Skeletal muscle satellite cell (primary cell): ENCODE measurements around the gene BLID.
A peak's percentile ranks its signal among the peaks of the same experiment; 100 is the strongest.

Experiments
- H3K27me3 ChIP-seq: 2 replicates; pipeline ENCODE4 v1.7.0; 2013; ENCODE audit warnings: low read length; ENCODE audit not compliant: control insufficient read depth, insufficient read depth
- H3K36me3 ChIP-seq: 2 replicates; pipeline ENCODE4 v1.7.0; 2013; ENCODE audit warnings: mild to moderate bottlenecking, control low read depth, low read length; ENCODE audit not compliant: insufficient read depth
- H3K4me1 ChIP-seq: 2 replicates; pipeline ENCODE4 v1.7.0; 2013; ENCODE audit warnings: low read length; ENCODE audit not compliant: control insufficient read depth, insufficient read depth
- H3K4me2 ChIP-seq: 2 replicates; pipeline ENCODE4 v1.7.0; 2013; ENCODE audit warnings: mild to moderate bottlenecking, low read length
- H3K4me3 ChIP-seq: 2 replicates; pipeline ENCODE4 v1.7.0; 2013; ENCODE audit warnings: low read length
- H3K9ac ChIP-seq: 2 replicates; pipeline ENCODE4 v1.7.0; 2013; ENCODE audit warnings: mild to moderate bottlenecking, low read depth, low read length, moderate library complexity
- H3K9me3 ChIP-seq: replicated peaks from 2 replicates; pipeline ENCODE4 v1.7.0; 2013; ENCODE audit warnings: mild to moderate bottlenecking, control low read depth, low read length

BLID gene

GRCh38 chr11:122094836-122095235, 21.2 kb downstream of the BLID start:
- peaks cover 61% of the 10 kb centered on the region for H3K4me1 ChIP-seq
- peak overlapping the region; percentile 80 for H3K4me3 ChIP-seq
- H3K4me2 ChIP-seq: peak overlapping the region; percentile 78
- no peaks in the 10 kb centered on the region for H3K27me3 ChIP-seq
- no peaks in the 10 kb centered on the region for H3K9me3 ChIP-seq
- peaks cover 93% of the 10 kb centered on the region for H3K36me3 ChIP-seq
- H3K9ac ChIP-seq: peak overlapping the region; percentile 91

DNA sequence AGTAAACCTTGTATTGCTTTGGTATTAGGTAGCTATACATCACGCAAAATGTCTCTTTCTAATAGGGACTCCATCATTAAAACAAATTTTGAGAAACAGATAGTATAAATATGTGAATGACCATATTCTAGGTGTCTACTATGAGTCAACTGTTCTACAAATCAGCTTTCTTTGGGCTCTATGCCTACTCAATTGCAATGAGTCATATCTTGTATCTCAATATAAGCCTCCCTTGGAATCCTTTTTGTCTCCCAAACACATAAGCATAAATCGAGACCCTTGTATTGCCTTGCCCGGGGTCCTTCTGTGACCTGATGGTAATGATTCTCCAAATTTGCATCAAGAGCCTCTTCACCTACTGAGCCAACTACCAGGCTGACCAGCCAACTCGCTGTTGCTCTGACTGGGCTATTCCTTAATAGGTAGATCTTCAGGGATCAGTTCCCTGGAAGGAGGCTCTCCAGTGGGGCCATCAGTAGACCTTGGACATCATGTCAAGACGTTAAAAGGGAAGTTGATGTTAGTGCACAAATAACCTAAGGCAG, 22.2 kb downstream of the BLID start:
- Histone ChIP-seq H3K4me3 (peak overlapping the region; percentile 29), H3K36me3 (peaks cover 93% of the 10 kb centered on the region), H3K9ac (no peak overlapping the region), H3K4me1 (peaks cover 72% of the 10 kb centered on the region), H3K4me2 (peak overlapping the region; percentile 78), H3K27me3 (no peaks in the 10 kb centered on the region), H3K9me3 (no peaks in the 10 kb centered on the region)

GRCh38 chr11:122091835-122092234, 24.2 kb downstream of the BLID start:
- Histone ChIP-seq H3K4me2 (peak overlapping the region; percentile 3), H3K9ac (no peak overlapping the region), H3K36me3 (peaks cover 91% of the 10 kb centered on the region), H3K4me1 (peaks cover 91% of the 10 kb centered on the region), H3K4me3 (no peak overlapping the region), H3K9me3 (no peaks in the 10 kb centered on the region), H3K27me3 (no peaks in the 10 kb centered on the region)

DNA sequence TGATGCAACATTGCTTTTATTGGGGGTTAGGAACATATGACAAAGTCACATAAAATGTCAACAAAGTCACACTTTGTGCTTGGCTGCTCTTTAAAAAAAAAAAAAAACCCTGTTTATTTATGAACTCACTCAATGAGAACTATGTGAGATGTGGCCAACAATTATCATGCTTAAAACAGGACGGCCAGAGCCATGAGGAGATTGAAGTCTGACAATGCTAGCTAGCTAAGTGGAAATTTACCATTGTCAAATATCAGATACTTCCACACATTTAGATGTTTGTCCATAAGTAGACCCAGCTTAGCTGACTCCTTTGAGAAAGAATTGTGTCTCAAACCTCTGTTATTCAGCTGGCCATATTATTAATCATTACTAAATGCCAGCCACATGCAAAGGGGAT, 26.9 kb downstream of the BLID start:
- H3K9me3 ChIP-seq: no peaks in the 10 kb centered on the region
- H3K36me3 ChIP-seq: peaks cover 67% of the 10 kb centered on the region
- peaks cover 97% of the 10 kb centered on the region for H3K4me1 ChIP-seq
- no peak overlapping the region for H3K4me3 ChIP-seq
- H3K9ac ChIP-seq: no peak overlapping the region
- no peaks in the 10 kb centered on the region for H3K27me3 ChIP-seq
- H3K4me2 ChIP-seq: no peak overlapping the region

DNA sequence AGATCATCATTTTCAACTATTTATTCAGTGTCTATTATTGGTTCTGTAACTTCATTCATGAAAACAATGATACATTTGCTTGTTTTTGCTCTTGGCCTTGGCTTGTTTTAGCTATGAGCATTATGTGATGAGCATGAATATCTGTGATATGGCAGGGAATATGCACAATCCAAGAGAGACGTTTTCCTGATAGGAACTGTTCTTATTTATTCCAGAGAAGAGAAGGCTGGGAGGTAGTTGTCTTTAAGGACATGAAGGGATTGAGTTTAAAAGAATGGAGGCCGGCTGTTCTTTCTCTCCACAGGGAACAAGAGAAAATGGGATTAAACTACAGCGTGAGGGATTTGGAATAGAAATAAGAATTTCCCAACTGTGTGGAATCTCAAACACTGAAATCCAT, 30.3 kb downstream of the BLID start:
- Histone ChIP-seq H3K27me3 (no peaks in the 10 kb centered on the region), H3K4me3 (no peak overlapping the region), H3K4me2 (peak overlapping the region; percentile 40), H3K9ac (peak overlapping the region; percentile 51), H3K4me1 (peaks cover 63% of the 10 kb centered on the region), H3K36me3 (peaks cover 35% of the 10 kb centered on the region), H3K9me3 (no peaks in the 10 kb centered on the region)

GRCh38 chr11:122085264-122085663, 30.8 kb downstream of the BLID start:
- Histone ChIP-seq H3K4me2 (peak overlapping the region; percentile 40), H3K4me3 (no peak overlapping the region), H3K9me3 (no peaks in the 10 kb centered on the region), H3K36me3 (peaks cover 31% of the 10 kb centered on the region), H3K27me3 (no peaks in the 10 kb centered on the region), H3K9ac (peak overlapping the region; percentile 51), H3K4me1 (peaks cover 58% of the 10 kb centered on the region)

DNA sequence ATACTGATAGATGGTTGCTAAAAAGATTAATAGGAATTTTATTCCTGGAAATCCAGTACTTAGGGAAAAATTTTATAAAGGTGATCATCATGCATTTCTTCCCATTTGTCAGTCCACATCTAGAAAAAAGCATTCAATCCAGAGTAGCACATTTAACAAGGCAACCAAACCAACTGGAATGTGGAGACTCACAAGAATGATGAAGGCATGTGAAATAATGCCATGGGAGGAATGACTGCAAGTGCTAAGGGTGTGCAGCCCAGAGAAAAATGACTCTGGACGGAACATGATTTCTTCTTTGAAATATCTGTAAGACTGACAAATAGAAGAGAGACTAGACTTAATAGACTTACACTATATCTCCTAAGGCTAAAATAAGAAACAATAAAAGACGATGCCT, 33.8 kb downstream of the BLID start:
- no peak overlapping the region for H3K4me3 ChIP-seq
- no peaks in the 10 kb centered on the region for H3K27me3 ChIP-seq
- H3K4me1 ChIP-seq: peaks cover 28% of the 10 kb centered on the region
- no peaks in the 10 kb centered on the region for H3K9me3 ChIP-seq
- peaks cover 3% of the 10 kb centered on the region for H3K36me3 ChIP-seq
- no peak overlapping the region for H3K4me2 ChIP-seq
- no peak overlapping the region for H3K9ac ChIP-seq

- H3K4me1 ChIP-seq: peaks cover 16% of the 10 kb centered on the region
- H3K9me3 ChIP-seq: no peaks in the 10 kb centered on the region
- H3K9ac ChIP-seq: no peak overlapping the region
- no peaks in the 10 kb centered on the region for H3K27me3 ChIP-seq
- H3K4me2 ChIP-seq: no peak overlapping the region
- H3K4me3 ChIP-seq: no peak overlapping the region
- peaks cover 3% of the 10 kb centered on the region for H3K36me3 ChIP-seq
Observed at GRCh38 chr11:122081073-122081472, 34.9 kb downstream of the BLID start.

DNA sequence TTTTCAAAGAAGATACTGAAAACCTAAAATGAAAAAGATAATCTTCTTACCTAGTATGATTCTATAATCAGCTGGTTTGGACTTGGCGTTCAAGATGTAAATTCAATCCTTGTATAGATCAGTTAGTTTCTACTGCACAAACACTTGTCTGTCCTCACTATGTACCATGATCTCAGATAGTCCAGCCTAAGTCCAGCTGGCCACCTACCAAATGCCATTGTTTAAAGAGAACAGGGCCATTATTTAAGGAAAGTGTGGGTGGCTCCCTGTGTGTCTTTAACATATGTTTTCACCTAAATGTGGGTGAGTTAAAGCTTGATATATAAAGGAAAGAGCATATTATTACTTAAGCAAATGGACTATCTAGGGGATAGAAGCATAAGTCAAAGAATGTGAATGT, 38.6 kb downstream of the BLID start:
- Histone ChIP-seq H3K4me2 (no peak overlapping the region), H3K4me3 (no peak overlapping the region), H3K36me3 (peaks cover 8% of the 10 kb centered on the region), H3K27me3 (no peaks in the 10 kb centered on the region), H3K4me1 (no peaks in the 10 kb centered on the region), H3K9ac (no peak overlapping the region), H3K9me3 (no peaks in the 10 kb centered on the region)

- Histone ChIP-seq H3K9me3 (no peaks in the 10 kb centered on the region), H3K4me3 (no peak overlapping the region), H3K4me1 (no peaks in the 10 kb centered on the region)
Observed at GRCh38 chr11:122076512-122077120, 39.4 kb downstream of the BLID start.

DNA sequence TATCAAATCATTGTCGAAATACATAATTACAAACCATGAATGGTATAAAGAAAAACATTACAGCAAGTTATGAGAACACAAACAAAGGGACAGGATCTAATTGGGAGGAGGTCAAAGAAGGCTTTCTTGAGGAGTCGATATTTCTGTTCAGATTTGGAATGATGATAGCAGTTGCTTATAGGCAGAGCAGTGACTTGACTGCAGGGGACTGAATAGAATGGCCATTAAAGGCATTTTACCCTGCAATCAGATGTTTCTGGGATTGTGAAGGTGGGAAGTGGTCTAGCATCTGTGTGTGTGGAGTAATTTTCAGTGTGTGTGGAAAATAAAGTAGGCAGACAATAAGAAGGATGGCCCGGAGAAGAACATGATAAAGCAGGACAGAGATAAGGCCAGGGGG, 41.0 kb downstream of the BLID start:
- H3K9me3 ChIP-seq: no peaks in the 10 kb centered on the region
- no peak overlapping the region for H3K4me3 ChIP-seq
- H3K9ac ChIP-seq: no peak overlapping the region
- peaks cover 3% of the 10 kb centered on the region for H3K4me1 ChIP-seq
- H3K4me2 ChIP-seq: no peak overlapping the region
- no peaks in the 10 kb centered on the region for H3K27me3 ChIP-seq
- peaks cover 8% of the 10 kb centered on the region for H3K36me3 ChIP-seq

More at GRCh38 chr11:122076512-122077120, 39.4 kb downstream of the BLID start:
- Histone ChIP-seq H3K9ac (no peak overlapping the region), H3K4me2 (no peak overlapping the region), H3K27me3 (no peaks in the 10 kb centered on the region), H3K36me3 (peaks cover 8% of the 10 kb centered on the region)

GRCh38 chr11:122074022-122074421, 42.0 kb downstream of the BLID start:
- peaks cover 8% of the 10 kb centered on the region for H3K36me3 ChIP-seq
- no peak overlapping the region for H3K4me2 ChIP-seq
- H3K9ac ChIP-seq: no peak overlapping the region
- no peak overlapping the region for H3K4me3 ChIP-seq
- no peaks in the 10 kb centered on the region for H3K27me3 ChIP-seq
- H3K9me3 ChIP-seq: no peaks in the 10 kb centered on the region
- peaks cover 8% of the 10 kb centered on the region for H3K4me1 ChIP-seq
